GM21529 (cell line): ENCODE data around the gene SNAP47.
A peak's percentile ranks its signal among the peaks of the same experiment; 100 is the strongest.

Experiments
- ATAC-seq: cut with Tn5 transposase; IDR thresholded peaks from one replicate; pipeline ENCODE4 v1.9.1; 2021; ENCODE audit not compliant: unreplicated experiment

Gene SNAP47

DNA sequence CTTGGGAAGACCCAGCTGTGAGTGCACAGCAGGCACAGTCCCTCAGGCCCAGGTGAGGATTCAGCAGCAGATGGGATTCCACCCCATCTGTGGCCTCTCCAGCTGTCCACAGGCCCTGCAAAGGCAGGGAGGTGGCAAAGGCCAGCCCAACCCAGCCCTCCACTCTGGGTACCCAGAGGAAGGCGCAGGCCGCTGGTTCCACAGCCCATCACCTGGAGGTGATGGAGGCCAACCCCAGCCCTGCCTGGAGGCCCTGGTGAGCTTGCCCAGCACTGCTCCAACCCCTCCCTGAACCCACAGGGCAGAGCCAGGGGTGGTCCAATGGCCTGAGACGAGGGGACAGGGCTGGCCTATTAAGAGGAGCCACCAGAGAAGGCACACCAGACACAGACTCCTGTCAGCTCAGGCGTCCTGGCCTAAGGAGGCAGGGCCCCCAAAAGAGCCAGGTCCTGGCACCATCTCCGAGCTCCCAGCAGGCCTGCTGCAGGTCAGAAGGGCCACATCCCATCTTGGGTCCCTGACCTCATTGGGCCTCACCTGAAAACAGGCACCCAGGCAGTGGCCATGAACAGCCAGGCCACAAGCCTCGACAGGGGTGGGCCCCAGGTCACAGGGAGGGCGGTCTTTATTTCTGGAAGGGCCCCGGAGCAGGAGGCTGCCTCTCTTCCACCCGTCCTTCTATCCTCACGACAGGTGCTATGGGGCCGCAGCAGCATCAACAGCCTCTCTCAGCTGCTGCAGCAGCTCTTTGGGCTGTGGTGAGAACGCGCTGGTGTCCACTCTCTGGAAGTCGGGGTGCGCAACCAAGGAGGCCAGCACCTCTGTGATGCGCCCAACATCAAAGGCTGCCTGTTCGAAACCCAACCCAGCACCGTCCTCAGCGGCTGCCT is 3.3 kb upstream of the SNAP47 start:
- no peak for ATAC-seq

DNA sequence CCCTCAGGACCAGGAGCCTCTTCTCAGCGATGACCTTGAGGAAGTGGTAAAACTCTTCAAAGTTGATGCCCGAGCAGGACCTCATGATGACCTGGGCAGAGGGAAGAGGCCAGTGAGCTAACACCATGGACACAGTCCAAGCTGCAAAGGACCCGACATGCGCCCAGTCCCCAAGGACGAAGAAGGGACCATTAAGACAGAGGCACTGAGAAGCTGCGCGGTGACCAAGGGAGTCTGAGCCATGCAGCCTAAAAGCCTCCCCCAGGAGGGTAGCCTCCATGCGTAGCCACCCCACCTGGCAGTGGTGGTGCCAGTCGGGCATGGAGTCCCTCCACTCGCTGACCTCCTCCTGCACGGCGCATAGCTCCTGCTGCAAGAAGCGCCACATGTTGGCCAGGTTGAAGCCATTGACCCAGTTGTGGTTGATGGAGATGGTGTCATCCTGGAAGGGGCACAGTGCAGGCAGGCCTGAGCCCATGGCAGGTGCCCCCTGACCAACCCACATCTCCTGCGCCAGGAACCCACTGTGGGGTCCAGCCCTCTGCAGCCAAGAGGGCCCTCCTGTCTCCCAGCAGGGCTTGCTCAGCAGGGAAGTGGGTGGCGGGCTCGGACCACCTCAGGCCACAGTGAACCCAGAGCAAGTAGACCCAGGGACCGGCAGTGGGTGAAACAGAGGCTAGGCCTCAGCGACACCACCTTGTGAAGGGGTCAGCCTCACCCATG is 2.5 kb upstream of the SNAP47 start:
- ATAC-seq = no peak

DNA sequence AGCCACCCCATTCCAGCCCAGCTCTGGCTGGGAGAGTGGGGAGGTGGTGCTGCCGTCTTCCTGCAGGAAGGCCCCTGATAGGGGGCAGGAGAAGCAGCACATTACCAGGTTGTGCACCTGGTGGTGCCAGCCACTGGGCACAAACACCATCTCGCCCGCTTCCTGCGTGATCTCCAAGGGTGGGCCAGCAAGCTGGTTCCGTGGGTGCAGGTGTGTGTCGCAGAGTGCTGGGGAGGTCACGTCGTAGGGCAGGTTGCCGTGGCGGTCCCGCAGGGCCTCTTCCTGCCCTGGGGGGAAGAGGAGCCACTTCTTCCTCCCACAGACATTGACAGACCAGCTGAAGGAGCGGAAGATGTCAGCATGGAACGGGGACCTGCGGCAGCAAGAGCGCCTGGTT is 1.9 kb upstream of the SNAP47 start:
- no peak for ATAC-seq

DNA sequence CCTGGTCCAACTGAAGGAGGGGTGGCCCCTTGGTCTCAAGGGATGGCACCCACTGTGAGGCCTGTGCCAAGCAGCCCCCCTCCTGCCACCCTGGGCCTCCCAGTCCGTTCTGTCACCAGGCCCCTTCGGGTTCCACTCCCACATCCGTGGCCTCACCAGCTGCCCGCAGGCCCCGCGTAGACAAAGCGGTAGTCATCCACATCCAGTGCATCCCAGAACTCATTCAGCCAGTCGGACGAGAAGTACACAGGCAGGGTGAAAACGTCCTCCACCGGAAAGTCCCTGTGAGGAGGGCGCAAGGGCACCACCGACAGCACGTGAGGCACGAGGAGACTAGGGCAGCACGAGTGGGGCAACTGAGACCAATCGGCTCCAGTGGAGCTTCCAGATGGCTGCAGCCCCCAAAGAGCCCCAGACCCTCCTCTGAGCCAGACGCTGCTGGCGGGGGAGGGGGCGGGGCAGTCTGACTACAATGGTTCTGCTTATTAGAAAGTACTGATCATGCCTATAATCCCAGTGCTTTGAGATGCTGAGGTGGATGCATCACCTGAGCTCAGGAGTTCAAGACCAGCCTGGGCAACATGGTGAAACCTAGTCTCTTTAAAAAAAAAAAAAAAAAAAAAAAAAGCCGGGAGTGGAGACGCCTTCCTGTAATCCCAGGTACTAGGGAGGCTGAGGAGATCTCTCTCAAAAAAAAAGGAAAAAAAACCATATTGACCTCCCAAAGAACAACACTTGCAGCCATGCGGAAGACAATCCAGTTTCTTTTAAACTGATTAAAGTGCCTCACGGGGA is 1.3 kb upstream of the SNAP47 start:
- no peak for ATAC-seq

DNA sequence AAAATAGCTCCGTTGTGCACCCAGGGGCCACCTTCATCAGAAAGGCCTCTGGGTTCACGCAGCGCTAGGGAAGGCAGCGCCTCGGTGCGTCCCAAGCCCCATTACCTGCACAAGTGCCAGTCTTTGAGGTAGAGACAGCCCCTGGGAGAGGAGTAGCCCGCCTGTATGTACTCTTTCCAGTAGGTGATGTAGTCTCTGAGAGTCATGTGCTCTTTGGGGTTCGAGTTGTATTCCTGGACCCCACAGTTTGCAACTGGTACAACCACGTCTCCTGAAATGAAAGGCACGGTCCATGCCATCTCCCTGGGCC is 734 bp upstream of the SNAP47 start:
- peak; percentile 3 for ATAC-seq

DNA sequence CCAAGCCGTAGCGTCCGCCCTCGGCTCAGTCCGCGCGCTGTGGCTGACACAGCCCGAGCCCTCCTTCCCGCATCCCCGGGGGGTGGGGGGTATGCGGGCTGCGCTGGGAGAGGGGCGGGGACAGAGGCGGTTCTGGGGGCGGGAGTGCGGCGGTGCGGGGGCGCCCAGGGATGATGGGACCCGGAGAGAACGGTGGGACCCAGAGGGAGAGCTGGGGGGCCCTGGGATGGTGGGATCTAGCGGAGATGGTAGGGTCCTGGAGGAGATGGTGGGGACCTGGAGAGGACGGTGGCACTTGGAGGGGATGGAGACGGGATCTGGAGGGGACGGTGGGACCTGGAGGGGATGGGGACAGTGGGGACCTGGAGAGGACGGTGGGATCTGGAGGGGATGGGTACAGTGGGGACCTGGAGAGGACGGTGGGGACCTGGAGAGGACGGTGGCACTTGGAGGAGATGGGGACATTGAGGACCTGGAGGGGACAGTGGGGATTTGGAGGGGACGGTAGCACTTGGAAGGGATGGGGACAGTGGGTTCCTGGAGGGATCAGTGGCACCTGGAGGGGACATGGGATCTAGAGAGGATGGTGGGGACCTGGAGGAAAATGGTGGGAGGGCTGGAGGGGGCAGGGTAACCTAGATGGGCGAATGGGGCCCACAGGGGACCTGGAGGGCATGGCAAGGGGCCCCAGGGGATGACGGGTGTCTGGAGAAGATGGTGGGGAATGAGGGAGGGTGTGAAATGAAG is 477 bp downstream of the SNAP47 start:
- ATAC-seq = peak; percentile 31

DNA sequence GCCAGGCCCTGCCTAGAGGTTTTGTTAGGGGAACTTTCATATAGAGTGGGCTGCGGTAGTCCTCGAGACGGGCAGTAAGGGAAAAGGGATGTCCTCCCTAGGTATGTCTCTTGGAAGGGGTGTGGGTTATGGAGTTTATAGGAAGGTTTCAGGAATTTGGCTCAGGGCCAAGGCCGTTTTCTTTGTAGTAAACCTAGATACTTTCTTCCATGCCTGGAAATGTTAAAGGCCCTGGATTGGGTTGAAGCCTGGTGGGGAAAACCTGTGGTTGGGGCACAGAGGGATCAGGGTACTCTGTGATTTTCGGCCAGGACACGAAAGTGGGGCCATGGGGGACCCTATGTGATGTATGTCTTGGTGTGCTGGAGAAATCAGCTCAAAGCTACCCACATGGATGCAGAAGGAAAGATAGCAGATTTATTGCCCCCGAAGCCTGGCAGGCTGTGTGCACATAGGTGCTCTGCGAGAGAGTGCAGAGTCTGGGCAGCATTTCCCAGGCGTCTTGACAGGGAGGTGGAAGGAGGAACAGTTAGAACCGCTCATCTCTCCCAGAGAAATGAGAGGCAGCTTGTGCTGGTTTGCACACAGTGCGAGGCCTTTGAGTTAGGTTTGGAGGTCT is 1.7 kb downstream of the SNAP47 start:
- no peak for ATAC-seq

DNA sequence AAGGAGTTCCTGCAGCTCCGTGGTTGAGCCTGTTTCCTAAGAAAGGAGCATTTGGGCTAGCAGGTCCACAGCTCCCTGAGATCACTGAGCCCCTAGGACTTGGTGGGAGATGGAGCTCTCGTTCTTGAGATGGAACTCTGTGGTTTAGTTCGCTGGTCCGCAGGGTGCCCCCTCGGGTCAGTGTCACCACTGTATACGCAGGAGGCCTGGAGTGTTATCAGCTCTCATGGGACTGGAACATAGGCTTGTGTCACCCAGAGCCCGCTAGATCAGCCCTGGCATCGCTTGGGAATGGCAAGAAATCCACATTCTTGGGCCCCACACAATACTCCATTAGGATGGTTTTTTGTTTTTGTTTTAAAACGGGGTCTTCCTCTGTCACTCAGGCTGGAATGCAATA is 3.6 kb downstream of the SNAP47 start:
- ATAC-seq = no peak

DNA sequence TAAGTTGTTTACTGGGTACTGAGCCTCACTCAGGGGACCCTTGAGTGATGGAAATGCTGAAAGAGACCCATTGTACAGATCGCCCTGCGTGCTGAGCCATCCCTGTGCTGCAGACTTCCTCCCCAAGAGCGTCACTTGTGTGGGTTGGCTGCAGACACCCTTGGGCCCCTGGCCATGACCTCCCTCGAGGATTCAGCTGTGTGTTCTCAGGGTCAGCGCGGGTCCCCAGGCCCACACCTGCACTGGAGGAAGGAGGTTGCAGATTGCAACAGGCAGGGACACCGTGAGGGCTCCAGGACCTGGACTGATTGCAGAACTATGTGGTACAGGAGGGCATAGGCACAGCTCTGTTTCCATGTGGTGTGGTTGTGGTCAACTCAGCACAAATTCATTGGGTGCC is 4.4 kb downstream of the SNAP47 start:
- no peak for ATAC-seq

DNA sequence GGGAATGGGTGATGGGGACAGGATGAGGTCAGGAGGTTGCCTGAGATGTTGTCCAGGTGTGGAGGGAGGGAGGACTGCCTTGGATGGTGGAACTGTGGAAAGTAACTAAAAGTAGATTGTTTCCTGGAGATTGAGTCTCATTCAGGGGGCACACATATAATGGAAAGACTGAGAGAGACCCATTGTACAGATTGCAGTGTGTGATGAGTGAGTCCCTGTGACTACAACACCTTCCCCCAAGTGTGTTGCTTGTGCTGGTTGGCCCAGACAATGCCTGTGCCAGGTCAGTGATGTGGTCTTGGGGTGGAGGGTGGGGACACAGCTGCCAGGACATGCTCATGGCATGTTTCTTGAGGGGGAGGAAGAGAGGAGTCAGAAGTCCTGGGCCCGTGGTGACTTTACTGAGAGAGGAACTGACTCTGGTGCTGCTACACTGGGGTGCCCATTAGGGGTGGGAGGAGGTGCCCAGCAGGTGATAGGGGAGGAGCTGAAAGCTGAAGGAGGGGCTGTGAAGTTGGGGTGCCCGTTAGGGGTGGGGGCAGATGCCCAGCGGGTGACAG is 5.2 kb downstream of the SNAP47 start:
- ATAC-seq = no peak

DNA sequence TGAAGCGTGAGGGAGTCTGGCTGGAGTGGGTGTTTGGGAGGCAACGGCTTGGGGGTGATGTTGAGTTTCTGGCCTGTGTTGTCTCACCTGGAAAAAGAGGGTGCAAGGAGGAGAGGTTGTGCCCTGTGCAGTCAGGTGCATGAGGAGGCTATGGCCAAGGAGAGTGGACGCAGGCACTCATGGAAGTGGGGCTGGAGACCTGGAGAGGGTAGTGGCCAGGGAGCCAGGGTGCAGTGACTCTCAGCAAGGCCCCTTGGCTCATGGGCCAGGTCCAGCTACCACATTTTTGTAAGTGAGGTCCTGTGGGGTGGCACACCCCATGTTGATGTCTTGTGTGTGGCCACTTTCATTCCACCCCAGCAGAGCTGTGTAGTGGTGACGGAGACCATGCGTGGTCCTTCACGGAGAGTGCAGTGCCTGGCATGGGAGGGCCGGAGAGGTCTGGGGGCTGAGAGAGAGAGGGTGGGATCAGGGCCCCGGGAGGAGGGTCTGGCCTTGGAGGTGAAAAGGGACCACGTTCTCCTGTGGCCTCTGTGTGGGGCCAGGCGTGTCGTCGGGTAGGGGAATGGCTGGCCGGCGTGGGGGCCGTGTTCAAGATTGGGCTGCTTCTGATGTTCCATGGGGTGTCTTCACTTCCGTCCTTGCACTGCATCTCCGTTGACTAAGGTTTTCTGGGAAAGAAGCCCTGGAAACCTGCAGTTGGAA is 6.1 kb downstream of the SNAP47 start:
- no peak for ATAC-seq

DNA sequence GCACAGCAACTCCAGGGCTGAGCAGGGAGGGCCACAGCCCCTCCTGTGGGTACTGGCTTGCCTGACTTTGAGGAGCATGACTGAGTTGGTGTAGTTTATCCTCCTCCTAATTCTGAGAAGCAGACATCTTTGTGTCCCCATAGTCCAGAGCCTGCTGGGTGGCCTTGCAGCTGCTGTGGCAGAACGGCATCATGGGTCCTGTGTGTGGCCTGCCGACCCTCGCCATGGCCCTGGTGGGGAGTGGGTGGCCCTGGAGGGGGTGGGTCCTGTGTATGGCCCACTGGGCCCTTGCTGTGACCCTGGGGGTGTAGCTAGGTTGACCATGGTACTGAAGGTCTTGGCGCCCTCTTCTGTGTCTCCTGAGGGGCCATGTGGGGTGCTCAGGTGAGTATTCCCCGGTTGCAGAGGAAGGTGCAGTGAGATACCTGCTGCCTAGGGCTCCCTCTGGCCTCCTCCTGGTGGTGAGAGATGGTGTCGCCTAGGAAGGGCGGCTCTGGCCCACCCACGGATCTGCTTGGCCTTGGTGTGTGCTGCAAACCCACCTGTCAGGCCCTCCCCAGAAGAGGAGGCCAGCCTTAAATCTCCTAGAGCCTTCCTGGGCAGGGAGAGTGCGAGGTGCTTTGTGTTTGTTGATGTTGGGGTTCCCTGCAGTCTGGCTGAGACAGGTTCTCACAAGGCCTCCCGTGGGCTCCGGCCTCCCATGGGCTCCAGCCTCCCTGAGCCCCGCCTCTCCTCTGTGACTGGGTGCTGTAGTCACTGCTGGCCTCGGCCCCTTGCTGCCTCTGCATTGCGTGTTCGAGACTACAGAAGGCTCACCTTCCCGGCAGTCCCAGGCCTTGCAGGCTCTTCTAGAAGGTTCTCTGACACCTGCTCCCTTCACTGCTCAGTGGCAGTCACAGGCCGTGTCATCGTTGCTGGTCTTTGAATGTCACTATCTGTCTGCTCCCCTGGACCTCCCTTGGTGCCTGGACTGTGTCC is 7.8 kb downstream of the SNAP47 start:
- ATAC-seq = no peak

DNA sequence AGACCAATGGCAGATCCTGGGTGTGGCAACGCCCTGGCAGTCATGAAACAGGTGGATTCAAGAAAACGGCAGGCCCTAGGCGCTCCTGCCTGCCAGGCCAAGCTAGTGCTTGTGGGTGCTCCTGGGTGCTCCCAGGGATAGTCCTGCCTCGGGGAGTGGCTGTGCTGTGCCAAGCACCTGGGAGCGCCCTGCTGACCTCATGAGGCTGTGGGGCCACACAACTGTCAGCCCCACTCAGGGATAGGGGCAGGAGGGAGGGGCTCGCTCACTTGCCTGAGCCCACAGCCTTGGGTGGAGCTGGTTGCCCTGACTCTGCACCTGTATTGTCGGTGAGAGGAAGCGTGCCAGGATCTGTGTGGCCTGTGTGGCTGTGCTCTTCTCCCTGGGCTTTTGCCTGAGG is 9.4 kb downstream of the SNAP47 start:
- ATAC-seq = no peak

DNA sequence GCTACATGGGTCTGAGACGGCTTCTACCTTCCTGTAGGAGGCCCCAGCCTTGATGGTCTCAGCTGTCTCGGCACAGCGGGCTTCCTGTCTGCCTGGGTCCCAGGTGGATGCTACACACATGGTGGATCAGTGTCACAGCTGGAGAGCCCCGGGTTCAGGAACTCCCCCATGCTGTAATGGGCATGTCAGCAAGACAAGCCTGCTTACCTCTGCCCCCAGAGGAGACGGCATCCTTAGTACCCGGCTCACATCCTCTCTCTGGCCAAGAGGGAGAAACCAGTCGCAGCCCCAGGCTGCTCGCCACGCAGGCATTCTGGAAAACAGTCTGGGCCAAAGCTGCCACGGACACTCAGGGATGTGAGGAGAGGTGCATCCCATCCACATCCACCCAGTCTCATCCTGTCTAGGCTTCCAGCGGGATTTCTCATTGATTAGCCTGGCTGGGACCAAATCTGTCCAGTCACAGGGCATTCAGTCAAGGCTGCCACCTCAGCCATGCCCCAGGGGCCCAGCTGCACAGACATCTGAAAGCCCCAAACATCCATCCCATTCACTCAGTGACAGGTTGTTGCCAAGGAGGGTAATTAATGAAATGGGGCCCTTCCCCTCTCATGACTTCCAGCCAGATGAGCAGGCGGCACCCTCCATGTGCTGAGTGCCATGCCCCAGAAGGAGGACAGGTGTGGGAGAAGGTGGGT is 10.5 kb downstream of the SNAP47 start:
- ATAC-seq = no peak

DNA sequence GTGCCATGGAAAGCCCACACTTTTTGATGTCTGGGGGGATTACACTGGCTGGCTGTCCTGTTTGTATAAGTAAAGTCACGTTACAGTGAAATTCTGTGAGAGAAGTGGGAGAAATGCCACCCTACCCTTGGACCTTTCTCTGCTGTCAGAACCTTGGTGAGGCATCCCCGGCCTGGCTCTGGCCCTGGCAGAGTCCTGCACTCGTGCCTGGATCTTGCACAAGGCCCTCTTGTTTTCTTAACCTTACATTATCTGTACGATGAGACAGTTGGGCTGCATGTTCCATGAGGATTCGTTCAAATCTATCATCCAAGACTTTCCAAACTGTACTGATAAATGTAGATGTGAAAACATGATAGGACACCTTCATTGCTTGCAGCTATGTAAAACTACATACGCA is 11.4 kb downstream of the SNAP47 start:
- no peak for ATAC-seq

DNA sequence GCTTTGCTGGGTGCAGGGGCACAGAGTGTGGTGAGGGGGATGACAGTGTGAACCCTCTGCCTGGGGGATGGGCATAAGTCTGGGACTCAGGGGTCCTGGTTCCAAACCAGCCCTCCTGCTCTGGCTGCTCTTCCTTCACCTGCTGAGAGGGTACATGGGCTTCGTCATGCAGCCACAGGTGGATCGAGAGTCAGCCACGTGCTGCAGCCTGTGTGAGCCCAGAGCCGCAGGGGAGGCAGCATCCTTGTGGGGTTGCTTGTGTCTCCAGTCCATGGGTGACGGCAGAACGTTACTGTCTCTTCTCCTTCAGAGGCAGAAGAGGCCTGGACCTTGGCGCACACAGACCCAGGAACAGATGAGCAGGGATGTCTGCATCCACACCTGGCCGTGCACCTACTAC is 12.1 kb downstream of the SNAP47 start:
- no peak for ATAC-seq

DNA sequence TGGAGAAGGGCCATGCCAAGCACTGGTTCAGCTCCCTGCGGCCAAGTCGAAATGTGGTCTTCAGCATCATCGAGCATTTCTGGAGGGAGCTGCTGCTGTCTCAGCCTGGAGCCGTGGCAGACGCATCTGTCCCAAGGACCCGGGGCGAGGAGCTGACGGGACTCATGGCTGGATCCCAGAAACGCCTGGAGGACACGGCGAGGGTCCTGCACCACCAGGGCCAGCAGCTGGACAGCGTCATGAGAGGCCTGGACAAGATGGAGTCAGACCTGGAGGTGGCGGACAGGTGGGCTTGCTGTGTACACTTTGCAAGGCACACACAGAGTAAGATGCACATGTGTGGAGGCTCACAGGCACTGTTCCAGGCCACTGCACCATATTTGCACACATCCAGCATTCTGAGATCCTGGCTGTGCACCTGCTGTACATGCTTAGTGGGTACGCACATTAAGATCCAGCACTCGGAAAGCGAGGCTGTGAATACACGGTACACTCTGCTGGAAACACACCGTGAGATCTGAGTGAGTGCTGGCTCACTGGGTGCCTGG is 12.8 kb downstream of the SNAP47 start:
- ATAC-seq = no peak
